K562 (cell line): ENCODE measurements around the gene GAS1. TPM values are rescaled to one million over a fixed set of nuclear protein-coding genes. Genes with fewer than 3 reads are reported as not detected.

Experiments used
- ATAC-seq: fragments of 200-7000 bp; cut with Tn5 transposase; 3 replicates; pipeline ENCODE4 v1.9.1; 2020; ENCODE audit warnings: moderate library complexity
- BruUV-seq: library from RNA; stranded (reverse); fragments of 400-500 nt; replicated peaks from 2 replicates; lab custom pipeline; 2021; lab: Mats Ljungman, UMichigan
- CTCF ChIA-PET: fragments of 300-600 bp; formaldehyde crosslinking; extraction: SDS; loops from one replicate; lab custom pipeline; 2021; ENCODE audit warnings: low intra/inter-chr PET ratio; lab: Yijun Ruan, JAX
- POLR2A ChIA-PET: fragments of 300-600, 350-650 bp; sonication (Branson Sonifier 250); formaldehyde crosslinking; extraction: SDS; loops from one replicate; lab custom pipeline; 2021; ENCODE audit warnings: antibody characterized with exemption, inconsistent platforms; lab: Yijun Ruan, JAX
- DNase-seq, 4 experiments: peaks; one replicate each; pipeline versions ENCODE4 v3.0.0 to v3.0.0-alpha.2; 2011 to 2018; ENCODE audit warnings: low spot score in 3 of 4, mixed read lengths in 3 of 4; ENCODE audit errors: extremely low read depth in 1 of 4
- FAIRE-seq: peaks from 2 replicates; lab custom pipeline; 2011; peaks lifted over from hg19 to GRCh38; lab: Jason Lieb, UNC
- H2AFZ ChIP-seq: 2 replicates; pipeline ENCODE4 v1.6.0; 2011; ENCODE audit warnings: low read depth, low read length, control low read depth, inconsistent platforms
- H3K27ac ChIP-seq: fragments of 200-600 bp; 3 replicates; pipeline ENCODE4 v1.8.0; 2011; ENCODE audit warnings: low read depth, mild to moderate bottlenecking, control low read depth, inconsistent platforms, low read length, moderate library complexity, mixed read lengths; ENCODE audit errors: extremely low read depth
- H3K27me3 ChIP-seq, 2 experiments: fragments of 300-600 bp in 1 of 2; 2 replicates in 1 of 2; 3 replicates in 1 of 2; pipeline versions ENCODE4 v1.6.0 to v1.8.0; 2011; ENCODE audit warnings: inconsistent platforms in 2 of 2, low read length in 2 of 2, mild to moderate bottlenecking in 1 of 2, mixed read lengths in 1 of 2, moderate library complexity in 1 of 2; ENCODE audit not compliant: control insufficient read depth in 2 of 2, insufficient read depth in 2 of 2
- H3K36me3 ChIP-seq: fragments of 300-600 bp; 3 replicates; pipeline ENCODE4 v1.8.0; 2011; ENCODE audit warnings: mild to moderate bottlenecking, low read length, inconsistent platforms; ENCODE audit not compliant: control insufficient read depth, insufficient read depth
- H3K4me1 ChIP-seq, 2 experiments: fragments of 200-600 bp in 1 of 2; replicated peaks in 1 of 2; 2 replicates in 1 of 2; 3 replicates in 1 of 2; pipeline versions ENCODE4 v1.5.1 to v1.8.0; 2011; ENCODE audit warnings: inconsistent platforms in 2 of 2, low read length in 2 of 2, mild to moderate bottlenecking in 1 of 2, mixed read lengths in 1 of 2, moderate library complexity in 1 of 2; ENCODE audit not compliant: control insufficient read depth in 2 of 2, insufficient read depth in 2 of 2
- H3K4me2 ChIP-seq: 2 replicates; pipeline ENCODE4 v1.6.1; 2011; ENCODE audit warnings: low read length, control low read depth, inconsistent platforms, mixed read lengths; ENCODE audit not compliant: insufficient read depth
- H3K4me3 ChIP-seq: fragments of 200-600 bp; sonication (generic), shearing (Covaris generic); 2 replicates; pipeline ENCODE4 v1.5.1; 2016; ENCODE audit warnings: control low read depth, inconsistent platforms
- H3K79me2 ChIP-seq: fragments of 200-600 bp; 3 replicates; pipeline ENCODE4 v1.8.0; 2011; ENCODE audit warnings: low read length, inconsistent platforms; ENCODE audit not compliant: control insufficient read depth, insufficient read depth
- H3K9ac ChIP-seq, 2 experiments: 2 replicates each; pipeline versions ENCODE4 v1.6.0 to v1.6.1; 2011; ENCODE audit warnings: low read depth in 2 of 2, low read length in 2 of 2, control low read depth in 1 of 2, inconsistent platforms in 1 of 2, mild to moderate bottlenecking in 1 of 2, mixed read lengths in 1 of 2; ENCODE audit not compliant: insufficient read depth in 1 of 2
- H3K9me1 ChIP-seq: one replicate; pipeline ENCODE4 v1.6.0; 2011; ENCODE audit warnings: inconsistent platforms, mild to moderate bottlenecking, low read length, moderate library complexity; ENCODE audit not compliant: control insufficient read depth, insufficient read depth
- H3K9me3 ChIP-seq: replicated peaks from 2 replicates; pipeline ENCODE4 v1.5.1; 2011; ENCODE audit warnings: low read depth, low read length, inconsistent platforms; ENCODE audit not compliant: control insufficient read depth, insufficient read depth
- H4K20me1 ChIP-seq: replicated peaks from 2 replicates; pipeline ENCODE4 v1.6.1; 2011; ENCODE audit warnings: low read length, inconsistent platforms, mixed read lengths; ENCODE audit not compliant: control insufficient read depth, insufficient read depth
- ELF2 ChIP-seq: fragments of 250-450 bp; sonication (Bioruptor Pico); IDR thresholded peaks from 2 replicates; pipeline ENCODE4 v1.5.0; 2021; ENCODE audit warnings: mild to moderate bottlenecking
- HDGF ChIP-seq: fragments of 450-650 bp; IDR thresholded peaks from 2 replicates; pipeline ENCODE4 v1.6.1; 2016
- MAFG ChIP-seq: fragments of 450-650 bp; conservative IDR thresholded peaks from 2 replicates; pipeline ENCODE4 v1.6.1; 2016; ENCODE audit warnings: missing genetic modification characterization, missing compliant biosample characterization
- PPARD ChIP-seq: fragments of 250-450 bp; sonication (Bioruptor Pico); IDR thresholded peaks from 2 replicates; pipeline ENCODE4 v1.8.0; 2022; ENCODE audit warnings: inconsistent platforms, mild to moderate bottlenecking, moderate library complexity
- RBM22 ChIP-seq: fragments of 200-400 bp; formaldehyde crosslinking; IDR thresholded peaks from 2 replicates; pipeline ENCODE4 v1.6.1; 2018; ENCODE audit warnings: low read length, low read depth; ENCODE audit not compliant: poor library complexity, severe bottlenecking
- SUPT5H ChIP-seq: fragments of 450-650 bp; IDR thresholded peaks from 2 replicates; pipeline ENCODE4 v1.6.1; 2016
- ZNF512 ChIP-seq: IDR thresholded peaks from 2 replicates; pipeline ENCODE4 v1.6.1; 2016; ENCODE audit warnings: missing genetic modification characterization, missing compliant biosample characterization
- ZNF589 ChIP-seq: fragments of 200-800 bp; sonication (Bioruptor generic); IDR thresholded peaks from 2 replicates; pipeline ENCODE4 v1.6.1; 2016; ENCODE audit warnings: low read depth, missing genetic modification characterization, missing compliant biosample characterization
- WGBS: fragments of 100-300 bp; shearing (Covaris generic); methylation state at CpG from one replicate; pipeline ENCODE4 v1.1.6; 2016; ENCODE audit warnings: low coverage, mixed read lengths; ENCODE audit not compliant: insufficient coverage; ENCODE audit errors: missing lambda C conversion rate; 5-methylcytosine and 5-hydroxymethylcytosine counted together
- in situ Hi-C: fragments of 300-500 bp; cut with MboI; formaldehyde crosslinking; loops from 4 replicates; pipeline ENCODE4 v1.15.0; 2018; ENCODE audit warnings: inconsistent platforms, mixed read lengths
- intact Hi-C: fragments of 100-400 bp; cut with micrococcal nuclease; formaldehyde crosslinking; loops from 2 replicates; pipeline ENCODE4 v1.14.2; 2022
- polyA plus RNA-seq, 8 experiments: library from polyadenylated mRNA; depleted of rRNA in 4 of 8; stranded (reverse) in 5 of 8; unstranded in 3 of 8; fragments of >200 nt; fragmentation: Nextera tagmentation in 2 of 8; fragmentation: Illumina TruSeq in 1 of 8; extraction: Ambion mirVana in 2 of 8; extraction: Trizol in 1 of 8; gene quantifications; 2 replicates each; pipeline versions ENCODE4 v1.2.1 to v1.2.3, GENCODE V29; 2011 to 2014; ENCODE audit warnings: inconsistent platforms in 1 of 8, missing spikeins in 1 of 8
- total RNA-seq, 7 experiments: library from RNA; depleted of rRNA in 6 of 7; stranded (reverse); fragments of >200 nt in 6 of 7; fragmentation: Illumina TruSeq in 2 of 7; extraction: Trizol in 2 of 7; gene quantifications; 2 replicates each; pipeline versions ENCODE4 v1.2.1 to v1.2.3, GENCODE V29; 2011 to 2021; ENCODE audit warnings: low replicate concordance in 1 of 7
- TF ChIP-seq, protein P1 (sequence below): sonication (generic); formaldehyde crosslinking; IDR thresholded peaks from 2 replicates; pipeline ENCODE4 v1.8.1; 2023; ENCODE audit warnings: mild to moderate bottlenecking, missing genetic modification reagents

The GAS1 gene
- total and polyA plus RNA-seq, 9 of the 15 experiments (the other 6 are each of a cell fraction or from before 2014, with no cell fraction given), result 0.07 to 0.09 TPM; not detected in 7

DNA sequence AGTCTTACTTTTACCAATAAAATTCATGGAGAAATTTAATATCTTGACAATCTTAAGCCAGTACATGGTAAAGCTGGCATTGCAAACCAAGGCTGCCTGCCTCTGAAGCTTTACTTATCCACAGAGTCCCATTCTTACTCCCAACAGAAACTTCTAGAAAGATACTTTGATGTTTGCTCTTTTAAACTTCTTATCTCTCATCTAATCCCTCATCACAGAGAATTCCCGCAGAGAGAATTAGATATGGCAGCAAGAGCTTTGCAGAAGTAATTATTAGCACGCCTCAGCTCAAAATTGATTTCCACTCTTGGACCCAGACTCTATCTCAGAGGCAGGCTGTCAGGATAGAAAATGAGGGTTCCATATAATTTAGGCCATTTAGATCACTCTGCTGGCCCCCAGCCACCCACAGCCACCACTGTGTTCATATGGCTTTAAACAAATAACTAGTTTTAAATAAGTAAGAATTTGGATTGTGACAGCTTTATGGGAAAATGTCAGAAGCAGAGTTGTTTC, 37.9 kb upstream of the GAS1 start:
- no peak overlapping the region for H3K4me3 ChIP-seq
- H3K79me2 ChIP-seq, result no peaks in the 10 kb centered on the region
- no peak for TF ChIP-seq ZNF589 (CRISPR knock-in tag)
- TF ChIP-seq RBM22, result no peak
- no peak for TF ChIP-seq HDGF
- TF ChIP-seq MAFG, result no peak
- no peaks in the 10 kb centered on the region for H3K9me3 ChIP-seq
- ChIA-PET CTCF (no interaction called here), POLR2A (no interaction called here)
- no TSS peak for BruUV-seq
- no peaks in the 10 kb centered on the region for H3K4me1 ChIP-seq
- ATAC-seq (no peak), FAIRE-seq (no peak), DNase-seq (no peak)
- H3K27ac ChIP-seq, result no peak overlapping the region
- intact Hi-C loops, result no loop called here
- in situ Hi-C loops, result no loop called here
- H3K27me3 ChIP-seq, result no peaks in the 10 kb centered on the region
- no peak overlapping the region for H3K9ac ChIP-seq
- H4K20me1 ChIP-seq, result no peaks in the 10 kb centered on the region
- H3K9me1 ChIP-seq, result no peaks in the 10 kb centered on the region
- no peak overlapping the region for H2AFZ ChIP-seq
- WGBS, result 0% methylated on average over 2 of the region's 2 CpGs
- H3K4me2 ChIP-seq, result no peak overlapping the region
- H3K36me3 ChIP-seq, result no peaks in the 10 kb centered on the region

GRCh38 chr9:86983620-86984259, 36.4 kb upstream of the GAS1 start:
- CTCF ChIA-PET, result no interaction called here
- POLR2A ChIA-PET, result no interaction called here

More at GRCh38 chr9:86983620-86984259, 36.4 kb upstream of the GAS1 start:
- Histone ChIP-seq H3K36me3 (no peaks in the 10 kb centered on the region), H3K4me1 (no peaks in the 10 kb centered on the region), H3K4me2 (no peak overlapping the region), H3K9me1 (no peaks in the 10 kb centered on the region), H4K20me1 (no peaks in the 10 kb centered on the region), H2AFZ (no peak overlapping the region), H3K27ac (no peak overlapping the region), H3K9ac (no peak overlapping the region), H3K9me3 (no peaks in the 10 kb centered on the region), H3K79me2 (no peaks in the 10 kb centered on the region), H3K4me3 (no peak overlapping the region)
- BruUV-seq, result no TSS peak
- ATAC-seq, result no peak
- intact Hi-C loops (no loop called here), in situ Hi-C loops (no loop called here)
- 1% methylated on average over 9 of the region's 11 CpGs for WGBS
- DNase-seq, result no peak
- TF ChIP-seq SUPT5H, result no peak
- TF ChIP-seq, protein P1, sequence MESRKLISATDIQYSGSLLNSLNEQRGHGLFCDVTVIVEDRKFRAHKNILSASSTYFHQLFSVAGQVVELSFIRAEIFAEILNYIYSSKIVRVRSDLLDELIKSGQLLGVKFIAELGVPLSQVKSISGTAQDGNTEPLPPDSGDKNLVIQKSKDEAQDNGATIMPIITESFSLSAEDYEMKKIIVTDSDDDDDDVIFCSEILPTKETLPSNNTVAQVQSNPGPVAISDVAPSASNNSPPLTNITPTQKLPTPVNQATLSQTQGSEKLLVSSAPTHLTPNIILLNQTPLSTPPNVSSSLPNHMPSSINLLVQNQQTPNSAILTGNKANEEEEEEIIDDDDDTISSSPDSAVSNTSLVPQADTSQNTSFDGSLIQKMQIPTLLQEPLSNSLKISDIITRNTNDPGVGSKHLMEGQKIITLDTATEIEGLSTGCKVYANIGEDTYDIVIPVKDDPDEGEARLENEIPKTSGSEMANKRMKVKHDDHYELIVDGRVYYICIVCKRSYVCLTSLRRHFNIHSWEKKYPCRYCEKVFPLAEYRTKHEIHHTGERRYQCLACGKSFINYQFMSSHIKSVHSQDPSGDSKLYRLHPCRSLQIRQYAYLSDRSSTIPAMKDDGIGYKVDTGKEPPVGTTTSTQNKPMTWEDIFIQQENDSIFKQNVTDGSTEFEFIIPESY (CRISPR knock-in tag), result no peak
- no peak for TF ChIP-seq ZNF512 (tag)
- TF ChIP-seq ELF2 (CRISPR knock-in tag), result no peak
- no peak for TF ChIP-seq PPARD
- TF ChIP-seq, all 486 proteins: peak for 0
- no peaks in the 10 kb centered on the region for H3K27me3 ChIP-seq
- FAIRE-seq, result no peak
